Stimulated activated CD8-positive, alpha-beta memory T cell treated with anti-CD3 and anti-CD28 coated beads, Interleukin-7, amount 100 ng/mL, for 4 hours (primary cell): ENCODE results near the gene MRPL33.
"Not testable (repeated sequence)": the region's sequence is repeated elsewhere in the genome, so short reads cannot be mapped to it uniquely, and the experiment has no call there.

Experiments
- DNase-seq, 2 donors: peaks; one replicate each; pipeline ENCODE4 v3.0.0-alpha.2; 2020; ENCODE audit warnings: low read depth in 2 of 2

The MRPL33 gene

GRCh38 chr2:27741673-27742072 lies 29.8 kb upstream of the MRPL33 start:
- no peak for DNase-seq

GRCh38 chr2:27742571-27742970 lies 28.9 kb upstream of the MRPL33 start:
- DNase-seq, result no peak

GRCh38 chr2:27745494-27745893 lies 26.0 kb upstream of the MRPL33 start:
- DNase-seq, result not testable (repeated sequence)

- DNase-seq, result no peak
These were observed 25.2 kb upstream of the MRPL33 start for GRCh38 chr2:27746325-27746724.

DNA sequence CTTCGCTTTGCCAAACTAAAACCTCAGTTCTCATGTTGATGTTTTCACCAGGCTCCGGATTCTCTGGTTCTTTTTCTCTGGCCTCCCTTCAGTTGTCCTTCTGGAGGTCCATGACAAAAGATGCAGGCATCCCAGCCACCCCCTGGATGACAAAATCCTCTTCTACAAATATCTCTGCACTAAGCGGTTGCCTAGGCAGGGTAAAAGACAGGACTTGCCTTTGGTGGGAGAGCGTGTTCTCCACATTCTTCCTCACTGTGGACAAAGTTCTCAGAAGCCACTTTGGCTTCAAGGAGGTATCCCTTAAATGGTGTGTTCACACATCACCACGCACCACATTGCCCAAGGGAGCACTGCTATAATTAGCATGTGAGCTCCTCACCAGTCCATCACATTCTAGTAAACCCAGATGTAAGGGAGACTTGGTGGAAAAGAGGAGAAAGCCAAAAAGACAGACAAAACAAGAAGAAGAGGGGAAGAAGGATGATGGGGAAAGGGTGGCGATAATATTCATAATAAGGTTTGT lies 23.6 kb upstream of the MRPL33 start:
- no peak for DNase-seq

GRCh38 chr2:27748803-27749554 lies 22.5 kb upstream of the MRPL33 start:
- not testable (repeated sequence) for DNase-seq

DNA sequence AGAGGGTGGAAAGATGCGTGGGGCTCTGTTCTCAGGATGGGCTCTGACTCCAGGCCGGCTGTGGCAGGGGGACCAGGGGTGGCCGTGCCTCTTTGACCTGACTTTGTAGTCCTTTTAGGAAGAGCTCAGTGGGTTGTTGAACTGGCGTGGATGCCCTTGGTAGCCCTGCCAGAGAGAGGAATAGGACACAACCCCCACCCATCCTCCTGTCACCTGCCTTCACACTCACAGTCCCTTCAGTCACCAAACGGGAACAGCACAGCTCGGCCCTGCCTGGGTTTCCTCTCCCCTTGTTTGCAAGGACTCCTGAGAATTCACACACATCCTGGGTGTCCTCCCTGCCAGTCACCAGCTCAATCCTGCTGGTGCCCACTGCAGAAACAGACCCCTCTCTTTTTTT lies 20.1 kb upstream of the MRPL33 start:
- DNase-seq, result no peak

DNA sequence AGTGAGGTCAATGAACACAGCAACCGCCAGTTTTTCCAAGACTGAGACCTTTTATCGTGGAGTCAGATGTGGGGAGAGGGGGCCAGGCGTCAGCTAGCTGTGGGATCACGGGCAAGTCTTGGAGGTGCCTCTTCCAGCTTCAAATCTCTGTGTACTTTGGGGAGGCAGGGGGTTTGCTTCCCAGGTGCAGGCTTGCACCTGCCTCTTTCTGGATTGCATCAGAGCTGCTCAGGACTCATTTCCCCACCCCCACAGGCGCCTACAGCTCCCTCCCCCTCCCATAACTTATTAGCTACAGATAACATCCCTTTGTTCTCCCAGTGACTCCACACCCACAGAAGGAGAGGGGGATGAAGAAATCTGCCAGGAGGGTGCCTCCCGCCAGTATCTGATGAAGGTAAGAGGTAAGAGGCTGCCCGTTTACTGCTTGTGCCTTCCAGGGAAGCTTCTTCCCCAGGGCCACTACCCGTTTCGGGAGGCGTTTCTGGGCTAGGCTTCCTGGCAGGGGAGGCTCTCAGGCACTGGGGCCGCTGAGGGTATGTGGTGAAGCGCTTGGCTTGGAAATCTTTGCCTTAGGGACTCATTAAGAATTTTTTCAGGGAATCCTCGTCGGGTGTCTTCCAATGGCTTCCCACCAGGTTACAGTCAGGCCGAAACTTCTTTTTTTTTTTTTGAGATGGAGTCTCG lies 18.8 kb upstream of the MRPL33 start:
- no peak for DNase-seq

- DNase-seq, result peak; percentile 44 to 57
These were observed 17.4 kb upstream of the MRPL33 start for GRCh38 chr2:27754138-27754588.

DNA sequence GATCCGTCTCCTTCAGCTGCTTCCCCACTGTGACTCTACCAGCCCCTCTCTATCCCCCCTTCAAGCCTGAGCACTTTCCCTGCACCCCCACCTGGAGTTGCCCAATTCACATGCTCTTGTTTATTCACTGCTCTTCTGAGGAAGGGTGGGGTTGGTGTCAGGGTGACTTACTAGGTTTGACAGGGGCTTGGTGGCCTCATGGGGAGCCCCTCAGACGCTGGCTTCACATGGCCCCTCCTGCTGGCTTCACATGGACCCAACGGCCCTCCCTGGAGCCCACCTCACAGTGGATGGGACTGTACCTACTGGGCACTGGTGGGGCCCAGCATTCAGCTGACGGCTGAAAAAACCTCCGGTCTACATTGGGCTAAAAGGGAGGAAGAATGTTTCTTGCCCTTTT lies 16.7 kb upstream of the MRPL33 start:
- no peak for DNase-seq

DNA sequence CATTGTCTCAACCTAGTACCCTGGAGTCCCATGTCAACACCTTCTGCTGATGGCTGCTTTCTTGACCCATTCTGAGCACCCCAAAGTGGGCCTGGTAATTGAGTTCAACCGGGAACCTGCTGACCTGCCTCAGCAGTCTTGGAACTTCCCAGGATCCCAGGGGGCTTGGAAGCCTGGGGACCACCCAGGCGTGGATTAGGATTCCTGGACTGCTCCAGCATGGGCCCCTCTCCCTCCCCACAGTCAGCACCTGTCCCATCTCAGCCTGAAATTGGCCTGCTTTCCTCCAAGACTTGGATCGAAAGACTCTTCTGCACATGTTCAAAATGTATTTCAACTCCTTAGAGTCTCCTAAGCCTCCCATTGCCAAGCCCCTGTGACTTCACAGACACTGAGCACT lies 15.4 kb upstream of the MRPL33 start:
- DNase-seq, result no peak

DNA sequence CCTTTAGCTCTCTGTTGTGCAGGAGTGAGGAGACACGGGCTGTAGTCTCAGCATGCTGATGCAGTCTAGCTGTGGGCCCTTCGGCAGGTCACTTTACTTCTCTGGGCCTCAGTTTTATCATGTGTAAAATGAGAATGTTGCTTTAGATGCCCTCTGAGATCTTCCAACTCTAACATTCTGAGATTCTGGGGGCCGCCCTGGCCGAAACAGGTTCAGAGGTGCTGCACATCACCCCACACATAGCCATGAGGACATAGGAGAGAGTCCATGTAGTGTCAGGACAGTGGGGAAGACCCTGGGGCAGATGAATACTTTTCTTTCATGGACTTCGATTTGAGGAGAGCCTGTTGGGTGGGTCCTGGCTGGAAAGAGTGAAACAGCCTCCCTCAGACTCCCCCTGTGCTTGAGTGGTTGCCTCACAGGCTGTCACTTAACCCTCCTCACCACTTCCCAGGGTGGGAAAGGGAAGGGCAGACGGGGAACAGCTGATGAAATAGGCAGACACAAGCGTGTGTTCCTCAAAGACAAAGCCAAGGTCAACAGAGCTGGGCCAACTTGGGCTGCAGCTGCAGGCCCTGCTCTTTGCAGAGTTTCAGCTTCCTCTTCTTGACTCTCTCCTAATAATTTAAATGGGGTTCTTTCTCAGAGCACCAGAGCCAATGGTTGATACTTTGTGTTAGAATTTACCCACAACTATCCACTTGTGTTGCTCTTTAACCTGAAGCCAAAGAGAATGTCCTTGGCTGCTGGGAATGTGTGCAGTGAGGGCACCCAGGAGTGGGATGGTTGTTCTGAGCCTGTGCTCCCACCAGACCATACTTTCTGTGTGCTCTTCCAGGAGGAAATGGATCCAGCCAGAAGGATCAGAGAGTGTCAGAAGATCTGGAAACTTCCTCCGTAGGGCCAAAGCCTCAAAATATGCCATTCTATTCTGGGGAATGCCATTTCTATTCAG lies 14.7 kb upstream of the MRPL33 start:
- no peak for DNase-seq

GRCh38 chr2:27762951-27763906 lies 8.3 kb upstream of the MRPL33 start:
- DNase-seq, result no peak

GRCh38 chr2:27763907-27764267 lies 7.6 kb upstream of the MRPL33 start:
- no peak for DNase-seq

DNA sequence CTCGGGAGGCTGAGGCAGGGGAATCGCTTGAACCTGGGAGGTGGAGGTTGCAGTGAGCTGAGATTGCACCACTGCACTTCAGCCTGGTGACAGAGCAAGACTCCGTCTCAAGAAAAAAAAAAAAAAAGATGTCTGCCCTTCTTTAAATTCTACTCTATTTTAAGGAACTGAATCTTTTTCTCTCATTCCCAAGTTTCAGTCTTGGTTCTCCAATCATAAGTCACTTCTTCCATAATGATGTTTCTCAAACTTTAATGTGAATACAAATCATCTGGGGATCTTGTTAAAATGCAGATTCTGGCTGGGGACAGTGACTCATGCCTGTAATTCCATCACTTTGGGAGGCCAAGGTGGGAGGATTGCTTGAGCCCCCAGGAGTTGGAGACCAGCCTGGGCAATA lies 7.0 kb upstream of the MRPL33 start:
- not testable (repeated sequence) for DNase-seq

DNA sequence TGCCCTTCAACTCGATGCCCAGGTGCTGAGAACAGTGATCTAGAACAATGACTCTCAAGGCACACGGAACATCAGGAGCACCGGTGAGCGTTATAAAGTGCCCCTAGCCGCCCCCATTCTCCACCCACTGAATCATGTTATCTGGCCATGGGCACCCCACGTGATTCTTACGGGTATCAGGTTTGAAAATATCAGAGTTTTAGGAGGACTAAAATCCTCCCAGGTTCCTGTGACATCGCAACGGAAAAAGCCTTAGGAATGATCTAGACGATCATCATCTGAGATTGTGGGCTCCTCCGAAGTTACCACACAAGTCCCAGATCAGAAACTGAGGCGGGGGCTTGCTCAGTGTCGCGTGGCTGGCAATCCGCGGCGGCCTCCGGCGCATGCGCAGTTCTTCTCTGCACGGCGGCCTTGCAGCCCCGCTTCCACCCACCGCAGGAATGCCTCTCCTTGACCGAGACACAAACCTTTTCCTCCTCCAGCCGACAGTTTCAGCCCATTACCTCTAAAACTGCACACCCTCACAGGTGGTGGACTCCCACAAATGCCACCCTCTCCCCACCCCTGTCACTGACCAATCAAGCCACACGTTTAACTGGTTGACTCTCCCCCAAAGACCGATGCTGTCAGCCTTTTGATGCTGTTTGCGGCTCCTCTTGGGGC lies 5.8 kb upstream of the MRPL33 start:
- peak; percentile 15 to 34 for DNase-seq

GRCh38 chr2:27766287-27766661 lies 5.2 kb upstream of the MRPL33 start:
- no peak for DNase-seq

DNA sequence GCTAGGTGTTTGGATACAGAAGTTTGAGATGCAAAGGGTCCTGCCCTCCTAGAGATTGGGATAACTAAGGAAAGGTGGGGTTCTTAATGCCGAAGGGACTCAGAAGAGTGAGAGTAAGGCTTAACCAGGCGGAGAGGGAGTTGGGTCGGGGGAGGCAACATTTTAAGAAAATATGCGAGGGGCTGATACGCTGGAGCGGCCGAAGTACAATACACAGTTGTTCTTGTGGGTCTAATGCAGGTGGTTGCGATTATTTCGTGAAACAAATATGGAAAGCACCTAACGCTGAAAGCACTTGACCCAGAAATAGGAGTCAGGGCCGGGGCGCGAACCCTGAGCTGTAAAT lies 344 bp upstream of the MRPL33 start:
- DNase-seq, result no peak

DNA sequence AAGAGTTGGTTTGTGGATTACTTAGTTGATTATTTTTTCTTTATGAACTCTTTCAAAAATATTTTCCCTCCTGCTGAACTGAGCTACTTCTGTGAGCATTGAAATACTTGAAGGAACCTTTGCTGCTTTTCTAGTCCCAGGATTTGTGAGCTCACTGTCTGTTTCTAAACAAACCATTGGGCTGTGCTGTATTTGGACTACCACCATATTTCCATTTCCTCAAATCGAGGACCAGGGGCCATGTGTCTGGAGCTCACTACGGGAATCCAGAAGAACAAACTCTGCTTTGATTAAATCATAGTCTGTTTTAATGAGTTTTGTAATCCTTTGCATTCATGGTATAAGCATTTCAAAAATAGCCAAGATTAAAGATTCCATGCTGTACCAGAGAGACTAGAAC lies 1.3 kb downstream of the MRPL33 start:
- DNase-seq, result no peak

DNA sequence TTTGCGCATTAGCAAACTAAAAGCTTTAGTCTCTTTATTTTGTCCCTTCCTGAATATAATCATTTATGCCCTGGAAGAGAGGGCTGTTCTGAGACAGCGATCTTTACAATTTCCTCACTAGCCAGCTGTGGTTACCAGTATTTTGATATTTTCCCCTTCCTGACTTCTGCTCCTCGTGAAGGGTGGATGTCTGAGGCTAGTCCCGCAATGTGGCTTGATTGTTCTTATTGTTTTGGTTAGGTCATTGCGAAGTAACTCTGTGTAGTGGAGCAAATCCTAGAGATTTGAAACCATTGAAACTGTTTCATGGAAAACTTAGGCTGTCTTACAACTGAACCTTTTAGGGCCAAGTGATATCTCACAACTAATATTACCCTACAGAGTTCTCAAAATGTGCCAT lies 2.4 kb downstream of the MRPL33 start:
- no peak for DNase-seq

GRCh38 chr2:27776097-27776496 lies 4.6 kb downstream of the MRPL33 start:
- DNase-seq, result no peak
